GM19193 (cell line): Measurements from ENCODE around the gene OVCH2.

Experiments used
- POLR2A ChIP-seq: IDR thresholded peaks from 4 replicates; pipeline ENCODE4 v1.6.1; 2011; ENCODE audit not compliant: insufficient read depth, insufficient read length; ENCODE audit errors: extremely low read depth

The OVCH2 gene

GRCh38 chr11:7655253-7656217, 50.7 kb downstream of the OVCH2 start:
- TF ChIP-seq POLR2A, result no peak

GRCh38 chr11:7654195-7654705, 52.0 kb downstream of the OVCH2 start:
- TF ChIP-seq POLR2A, result no peak

- no peak for TF ChIP-seq POLR2A
These were observed 54.6 kb downstream of the OVCH2 start for GRCh38 chr11:7651700-7652099.

GRCh38 chr11:7651140-7651551, 55.1 kb downstream of the OVCH2 start:
- TF ChIP-seq POLR2A, result no peak

GRCh38 chr11:7648264-7648663, 58.0 kb downstream of the OVCH2 start:
- no peak for TF ChIP-seq POLR2A

- TF ChIP-seq POLR2A, result no peak
These were observed 59.4 kb downstream of the OVCH2 start for GRCh38 chr11:7646866-7647265.

- no peak for TF ChIP-seq POLR2A
These were observed 61.1 kb downstream of the OVCH2 start for GRCh38 chr11:7645206-7645605.

- TF ChIP-seq POLR2A, result no peak
These were observed 63.0 kb downstream of the OVCH2 start for GRCh38 chr11:7643314-7643713.

GRCh38 chr11:7642747-7643146, 63.5 kb downstream of the OVCH2 start:
- TF ChIP-seq POLR2A, result no peak

- no peak for TF ChIP-seq POLR2A
These were observed 65.5 kb downstream of the OVCH2 start for GRCh38 chr11:7640816-7641215.

- no peak for TF ChIP-seq POLR2A
These were observed 66.6 kb downstream of the OVCH2 start for GRCh38 chr11:7639643-7640025.
